Measurements from ENCODE around the gene C1RL. TPM values are rescaled to one million over a fixed set of nuclear protein-coding genes. Genes with fewer than 3 reads are reported as not detected.

C1RL gene, protein sequence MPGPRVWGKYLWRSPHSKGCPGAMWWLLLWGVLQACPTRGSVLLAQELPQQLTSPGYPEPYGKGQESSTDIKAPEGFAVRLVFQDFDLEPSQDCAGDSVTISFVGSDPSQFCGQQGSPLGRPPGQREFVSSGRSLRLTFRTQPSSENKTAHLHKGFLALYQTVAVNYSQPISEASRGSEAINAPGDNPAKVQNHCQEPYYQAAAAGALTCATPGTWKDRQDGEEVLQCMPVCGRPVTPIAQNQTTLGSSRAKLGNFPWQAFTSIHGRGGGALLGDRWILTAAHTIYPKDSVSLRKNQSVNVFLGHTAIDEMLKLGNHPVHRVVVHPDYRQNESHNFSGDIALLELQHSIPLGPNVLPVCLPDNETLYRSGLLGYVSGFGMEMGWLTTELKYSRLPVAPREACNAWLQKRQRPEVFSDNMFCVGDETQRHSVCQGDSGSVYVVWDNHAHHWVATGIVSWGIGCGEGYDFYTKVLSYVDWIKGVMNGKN
- polyA plus RNA-seq (2013, experiment 1 of 4) = 19.0 TPM
- 21.3 TPM for polyA plus RNA-seq (2013, experiment 2 of 4)
- 12.7 TPM for polyA plus RNA-seq (2013, experiment 3 of 4)
- polyA plus RNA-seq (2013, experiment 4 of 4) = 18.3 TPM

GRCh38 chr12:7108796-7109571, at the start of gene C1RL:
Gene C1RL, minus strand, starts transcription at chr12:7109214. Its CDS starts 34 bp downstream, at chr12:7109180.
- Histone ChIP-seq H3K4me3 (ENCODE audit: insufficient read depth, low read depth, low read length) (peak within 1 kb of the TSS; percentile 50), H3K4me1 (ENCODE audit: control insufficient read depth, insufficient read depth, low read length) (peaks cover 6% of the 10 kb centered on the region), H3K36me3 (ENCODE audit: control insufficient read depth, insufficient read depth, low read length) (no peaks in the 10 kb centered on the region), H3K9me3 (ENCODE audit: control insufficient read depth, low read length) (no peaks in the 10 kb centered on the region), H3K27me3 (ENCODE audit: control insufficient read depth, insufficient read depth, low read length, poor library complexity, severe bottlenecking) (peaks cover 3% of the 10 kb centered on the region), H3K27ac (ENCODE audit: insufficient read depth, low read depth, low read length, poor library complexity, severe bottlenecking) (peak within 1 kb of the TSS; percentile 45)
- 19 to 20% methylated on average over 22 to 23 of the region's 23 CpGs for WGBS, 2 experiments

DNA sequence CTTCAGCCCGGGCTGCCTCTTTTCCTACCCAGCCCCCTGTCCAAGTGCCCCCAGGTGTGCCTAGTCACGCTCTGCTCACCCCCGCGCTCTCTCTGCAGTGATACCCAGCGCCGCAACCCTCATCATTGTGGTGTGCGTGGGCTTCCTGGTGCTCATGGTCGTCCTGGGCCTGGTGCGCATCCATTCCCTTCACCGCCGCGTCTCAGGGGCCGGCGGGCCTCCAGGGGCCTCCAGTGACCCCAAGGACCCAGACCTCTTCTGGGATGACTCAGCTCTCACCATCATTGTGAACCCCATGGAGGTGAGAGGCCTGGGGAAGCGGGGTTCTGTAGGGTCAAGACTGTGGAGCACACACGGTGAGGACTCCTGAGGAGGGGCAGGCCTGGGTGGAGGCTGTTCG, 48.4 kb upstream of the C1RL start:
- Histone ChIP-seq H3K36me3 (ENCODE audit: control insufficient read depth, insufficient read depth, low read length) (no peaks in the 10 kb centered on the region), H3K4me3 (ENCODE audit: insufficient read depth, low read depth, low read length) (no peak overlapping the region), H3K27ac (ENCODE audit: insufficient read depth, low read depth, low read length, poor library complexity, severe bottlenecking) (no peak overlapping the region), H3K27me3 (ENCODE audit: control insufficient read depth, insufficient read depth, low read length, poor library complexity, severe bottlenecking) (peaks cover under 1% of the 10 kb centered on the region), H3K9me3 (ENCODE audit: control insufficient read depth, low read length) (no peaks in the 10 kb centered on the region), H3K4me1 (ENCODE audit: control insufficient read depth, insufficient read depth, low read length) (no peaks in the 10 kb centered on the region)
- WGBS, 2 experiments = 94 to 95% methylated on average over 17 of the region's 17 CpGs

DNA sequence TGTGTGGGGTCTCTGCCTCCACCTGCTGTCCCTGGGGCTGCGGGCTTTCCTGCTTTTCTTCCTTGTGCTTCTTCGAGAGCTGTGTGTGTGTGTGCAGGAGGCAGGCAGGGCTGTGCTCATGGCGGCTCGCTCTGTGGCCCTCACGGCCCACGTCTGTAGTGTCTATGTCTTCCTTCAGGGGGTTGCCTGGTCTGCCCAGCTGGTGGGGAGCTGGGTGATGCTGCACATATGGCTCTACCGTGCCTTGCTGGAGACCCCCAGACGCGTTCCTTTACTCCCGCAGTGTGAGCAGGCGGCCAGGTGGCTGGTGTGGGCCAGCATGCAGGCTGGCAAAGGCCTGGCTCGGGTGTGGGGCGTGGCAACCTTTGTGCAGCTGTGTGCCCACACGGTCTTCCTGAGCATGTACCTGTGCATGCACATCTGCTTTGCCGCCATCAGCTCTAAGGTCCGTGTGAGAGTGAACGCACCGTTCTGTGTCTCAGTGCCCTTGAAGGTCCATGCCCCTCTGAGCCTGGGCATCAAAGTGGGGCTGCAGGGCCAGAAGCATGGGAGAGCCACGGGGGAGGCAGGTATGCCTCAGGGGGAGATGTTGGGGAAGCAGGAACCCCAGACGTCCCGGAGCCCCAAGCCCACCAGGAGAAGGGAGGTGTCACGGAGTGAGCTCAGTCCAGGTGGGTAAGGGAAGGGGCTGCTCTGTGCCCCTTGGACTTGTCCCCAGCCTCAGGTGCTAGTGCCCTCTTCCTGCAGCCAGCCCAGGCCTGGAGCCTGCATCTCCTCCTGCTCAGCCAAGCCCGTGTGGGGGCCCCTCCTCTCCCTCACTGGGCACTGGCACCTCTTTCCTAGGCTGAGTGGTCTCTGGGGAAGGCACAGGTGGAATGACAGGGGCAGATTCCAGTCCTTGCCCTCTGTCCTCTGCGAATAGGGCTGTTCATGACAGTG, 47.5 kb upstream of the C1RL start:
- no peaks in the 10 kb centered on the region for H3K36me3 ChIP-seq (ENCODE audit: control insufficient read depth, insufficient read depth, low read length)
- no peak overlapping the region for H3K4me3 ChIP-seq (ENCODE audit: insufficient read depth, low read depth, low read length)
- H3K9me3 ChIP-seq (ENCODE audit: control insufficient read depth, low read length) = no peaks in the 10 kb centered on the region
- no peaks in the 10 kb centered on the region for H3K4me1 ChIP-seq (ENCODE audit: control insufficient read depth, insufficient read depth, low read length)
- H3K27me3 ChIP-seq (ENCODE audit: control insufficient read depth, insufficient read depth, low read length, poor library complexity, severe bottlenecking) = no peaks in the 10 kb centered on the region
- WGBS, 2 experiments = 92 to 93% methylated on average over 24 of the region's 24 CpGs
- H3K27ac ChIP-seq (ENCODE audit: insufficient read depth, low read depth, low read length, poor library complexity, severe bottlenecking) = no peak overlapping the region

DNA sequence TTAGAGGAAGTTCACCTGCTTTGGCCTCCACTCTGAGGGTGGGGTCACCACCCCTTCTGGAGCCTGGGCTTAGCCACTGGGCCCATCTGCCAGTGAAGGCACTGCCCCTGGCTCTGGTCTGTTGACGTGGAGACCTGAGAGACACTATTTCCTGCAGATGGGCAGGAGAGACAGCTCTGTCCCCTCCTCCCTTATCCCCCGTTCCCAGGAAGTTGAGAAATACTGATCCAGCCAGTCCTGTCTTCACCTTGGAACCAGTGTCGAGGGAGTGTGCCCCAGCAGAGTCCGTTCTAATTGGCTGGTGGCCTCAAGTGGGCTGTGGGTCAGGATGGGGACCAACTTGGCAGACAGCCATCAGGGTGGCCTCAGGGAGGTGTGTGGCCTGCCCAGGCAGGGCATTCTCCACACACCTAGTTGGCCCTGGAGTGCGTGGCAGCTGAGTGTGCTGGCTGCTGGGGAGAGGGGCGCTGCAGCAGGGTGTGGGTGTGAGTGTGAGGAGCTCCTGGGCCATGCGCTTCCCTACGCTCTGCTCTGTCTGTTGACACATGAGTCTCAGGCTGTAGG, 46.5 kb upstream of the C1RL start:
- Histone ChIP-seq H3K27ac (ENCODE audit: insufficient read depth, low read depth, low read length, poor library complexity, severe bottlenecking) (no peak overlapping the region), H3K27me3 (ENCODE audit: control insufficient read depth, insufficient read depth, low read length, poor library complexity, severe bottlenecking) (no peaks in the 10 kb centered on the region), H3K4me1 (ENCODE audit: control insufficient read depth, insufficient read depth, low read length) (no peaks in the 10 kb centered on the region), H3K36me3 (ENCODE audit: control insufficient read depth, insufficient read depth, low read length) (no peaks in the 10 kb centered on the region), H3K4me3 (ENCODE audit: insufficient read depth, low read depth, low read length) (no peak overlapping the region), H3K9me3 (ENCODE audit: control insufficient read depth, low read length) (no peaks in the 10 kb centered on the region)
- 92% methylated on average over 8 of the region's 8 CpGs for WGBS, 2 experiments

- Histone ChIP-seq H3K9me3 (ENCODE audit: control insufficient read depth, low read length) (no peaks in the 10 kb centered on the region), H3K36me3 (ENCODE audit: control insufficient read depth, insufficient read depth, low read length) (no peaks in the 10 kb centered on the region), H3K27ac (ENCODE audit: insufficient read depth, low read depth, low read length, poor library complexity, severe bottlenecking) (no peak overlapping the region), H3K4me1 (ENCODE audit: control insufficient read depth, insufficient read depth, low read length) (no peaks in the 10 kb centered on the region), H3K4me3 (ENCODE audit: insufficient read depth, low read depth, low read length) (no peak overlapping the region), H3K27me3 (ENCODE audit: control insufficient read depth, insufficient read depth, low read length, poor library complexity, severe bottlenecking) (no peaks in the 10 kb centered on the region)
- 92 to 94% methylated on average over 12 of the region's 12 CpGs for WGBS, 2 experiments
These were observed 46.0 kb upstream of the C1RL start for GRCh38 chr12:7154901-7155470.

DNA sequence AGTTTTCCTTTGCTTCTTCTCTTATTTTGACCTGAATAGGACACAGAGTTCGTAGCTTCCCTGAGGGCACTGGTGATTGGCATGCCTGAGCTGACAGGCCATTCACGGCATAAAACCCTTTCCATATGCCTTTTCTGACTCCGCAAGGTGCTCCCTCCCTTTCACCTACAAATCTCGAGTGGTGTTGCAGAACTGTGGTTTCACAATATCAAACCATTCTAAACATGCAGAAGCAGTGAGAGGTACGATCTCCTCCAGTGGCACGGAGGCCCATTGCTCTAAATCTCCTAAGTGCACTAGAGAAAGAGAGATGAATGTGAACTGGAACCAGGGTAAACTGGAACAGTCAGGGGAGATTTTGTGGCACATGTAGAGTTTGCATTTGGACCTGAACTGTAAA, 45.0 kb upstream of the C1RL start:
- Histone ChIP-seq H3K36me3 (ENCODE audit: control insufficient read depth, insufficient read depth, low read length) (no peaks in the 10 kb centered on the region), H3K27me3 (ENCODE audit: control insufficient read depth, insufficient read depth, low read length, poor library complexity, severe bottlenecking) (no peaks in the 10 kb centered on the region), H3K9me3 (ENCODE audit: control insufficient read depth, low read length) (no peaks in the 10 kb centered on the region), H3K27ac (ENCODE audit: insufficient read depth, low read depth, low read length, poor library complexity, severe bottlenecking) (no peak overlapping the region), H3K4me3 (ENCODE audit: insufficient read depth, low read depth, low read length) (no peak overlapping the region), H3K4me1 (ENCODE audit: control insufficient read depth, insufficient read depth, low read length) (no peaks in the 10 kb centered on the region)
- WGBS, 2 experiments = 93 to 95% methylated on average over 6 of the region's 6 CpGs

- WGBS, 2 experiments = 88 to 91% methylated on average over 3 to 4 of the region's 4 CpGs
- no peak overlapping the region for H3K4me3 ChIP-seq (ENCODE audit: insufficient read depth, low read depth, low read length)
- H3K4me1 ChIP-seq (ENCODE audit: control insufficient read depth, insufficient read depth, low read length) = no peaks in the 10 kb centered on the region
- no peak overlapping the region for H3K27ac ChIP-seq (ENCODE audit: insufficient read depth, low read depth, low read length, poor library complexity, severe bottlenecking)
- H3K9me3 ChIP-seq (ENCODE audit: control insufficient read depth, low read length) = no peaks in the 10 kb centered on the region
- H3K27me3 ChIP-seq (ENCODE audit: control insufficient read depth, insufficient read depth, low read length, poor library complexity, severe bottlenecking) = no peaks in the 10 kb centered on the region
- no peaks in the 10 kb centered on the region for H3K36me3 ChIP-seq (ENCODE audit: control insufficient read depth, insufficient read depth, low read length)
These were observed 43.8 kb upstream of the C1RL start for GRCh38 chr12:7152818-7153217.

DNA sequence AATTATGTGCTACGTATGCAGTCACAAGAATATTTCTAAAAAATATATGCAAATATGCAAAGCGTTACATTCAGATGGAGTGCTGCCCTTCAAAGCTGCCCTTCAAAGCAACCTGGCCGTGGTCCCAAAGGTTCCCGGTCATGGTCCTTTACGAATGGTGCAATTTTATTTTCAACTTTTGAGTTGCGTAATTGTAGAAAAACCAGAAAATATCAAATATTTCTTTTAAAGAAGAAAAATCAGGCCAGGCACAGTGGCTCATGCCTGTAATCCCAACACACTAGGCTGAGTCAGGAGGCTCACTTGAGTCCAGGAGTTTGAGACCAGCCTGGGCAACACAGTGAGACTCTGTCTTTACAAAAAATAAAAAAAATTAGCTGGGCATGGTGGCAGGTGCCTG, 42.5 kb upstream of the C1RL start:
- Histone ChIP-seq H3K27me3 (ENCODE audit: control insufficient read depth, insufficient read depth, low read length, poor library complexity, severe bottlenecking) (no peaks in the 10 kb centered on the region), H3K9me3 (ENCODE audit: control insufficient read depth, low read length) (no peaks in the 10 kb centered on the region), H3K36me3 (ENCODE audit: control insufficient read depth, insufficient read depth, low read length) (no peaks in the 10 kb centered on the region), H3K27ac (ENCODE audit: insufficient read depth, low read depth, low read length, poor library complexity, severe bottlenecking) (no peak overlapping the region), H3K4me3 (ENCODE audit: insufficient read depth, low read depth, low read length) (no peak overlapping the region), H3K4me1 (ENCODE audit: control insufficient read depth, insufficient read depth, low read length) (no peaks in the 10 kb centered on the region)
- 93 to 94% methylated on average over 5 to 6 of the region's 6 CpGs for WGBS, 2 experiments

- Histone ChIP-seq H3K9me3 (ENCODE audit: control insufficient read depth, low read length) (no peaks in the 10 kb centered on the region), H3K27ac (ENCODE audit: insufficient read depth, low read depth, low read length, poor library complexity, severe bottlenecking) (no peak overlapping the region), H3K27me3 (ENCODE audit: control insufficient read depth, insufficient read depth, low read length, poor library complexity, severe bottlenecking) (no peaks in the 10 kb centered on the region), H3K36me3 (ENCODE audit: control insufficient read depth, insufficient read depth, low read length) (no peaks in the 10 kb centered on the region), H3K4me1 (ENCODE audit: control insufficient read depth, insufficient read depth, low read length) (no peaks in the 10 kb centered on the region), H3K4me3 (ENCODE audit: insufficient read depth, low read depth, low read length) (no peak overlapping the region)
- 93 to 96% methylated on average over 6 of the region's 6 CpGs for WGBS, 2 experiments
These were observed 41.8 kb upstream of the C1RL start for GRCh38 chr12:7150841-7151240.

All from ectodermal cell (in vitro differentiated cells).